Erythroblast (primary cell): ENCODE results near the gene GAN.

ENCODE experiments used
- GATA1 ChIP-seq: IDR thresholded peaks from 2 replicates; pipeline ENCODE4 v1.6.1; 2011; ENCODE audit warnings: low read depth, mild to moderate bottlenecking, control low read depth, low read length, moderate library complexity
- POLR2A ChIP-seq: IDR thresholded peaks from 2 replicates; pipeline ENCODE4 v1.6.1; 2011; ENCODE audit warnings: mild to moderate bottlenecking, low read length

- no peak for TF ChIP-seq POLR2A
- TF ChIP-seq GATA1 = no peak
These were observed 120.8 kb downstream of the GAN start for GRCh38 chr16:81435567-81435966.
